Epithelial cell of esophagus (primary cell): Measurements from ENCODE around the gene COG4.

Source experiments
- DNase-seq: peaks from one replicate; pipeline ENCODE4 v3.0.0; 2010; ENCODE audit warnings: low read depth
- H3K4me3 ChIP-seq: 2 replicates; pipeline ENCODE4 v1.5.1; 2011; ENCODE audit warnings: mild to moderate bottlenecking, low read length, control low read depth
- TF ChIP-seq, protein P1 (sequence below): IDR thresholded peaks from 2 replicates; pipeline ENCODE4 v1.5.1; 2011; ENCODE audit warnings: low read depth, mild to moderate bottlenecking, low read length, control low read depth, inconsistent platforms; ENCODE audit not compliant: insufficient read depth; ENCODE audit errors: missing control alignments

The COG4 gene

GRCh38 chr16:70523076-70523742 is at the start of gene COG4:
TSS of gene COG4 (minus strand) at chr16:70523554. CDS start at chr16:70523543, 11 bp downstream.
- peak; percentile 85 for DNase-seq
- peak within 1 kb of the TSS; percentile 97 for H3K4me3 ChIP-seq
- TF ChIP-seq, protein P1, sequence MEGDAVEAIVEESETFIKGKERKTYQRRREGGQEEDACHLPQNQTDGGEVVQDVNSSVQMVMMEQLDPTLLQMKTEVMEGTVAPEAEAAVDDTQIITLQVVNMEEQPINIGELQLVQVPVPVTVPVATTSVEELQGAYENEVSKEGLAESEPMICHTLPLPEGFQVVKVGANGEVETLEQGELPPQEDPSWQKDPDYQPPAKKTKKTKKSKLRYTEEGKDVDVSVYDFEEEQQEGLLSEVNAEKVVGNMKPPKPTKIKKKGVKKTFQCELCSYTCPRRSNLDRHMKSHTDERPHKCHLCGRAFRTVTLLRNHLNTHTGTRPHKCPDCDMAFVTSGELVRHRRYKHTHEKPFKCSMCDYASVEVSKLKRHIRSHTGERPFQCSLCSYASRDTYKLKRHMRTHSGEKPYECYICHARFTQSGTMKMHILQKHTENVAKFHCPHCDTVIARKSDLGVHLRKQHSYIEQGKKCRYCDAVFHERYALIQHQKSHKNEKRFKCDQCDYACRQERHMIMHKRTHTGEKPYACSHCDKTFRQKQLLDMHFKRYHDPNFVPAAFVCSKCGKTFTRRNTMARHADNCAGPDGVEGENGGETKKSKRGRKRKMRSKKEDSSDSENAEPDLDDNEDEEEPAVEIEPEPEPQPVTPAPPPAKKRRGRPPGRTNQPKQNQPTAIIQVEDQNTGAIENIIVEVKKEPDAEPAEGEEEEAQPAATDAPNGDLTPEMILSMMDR = no peak

- TF ChIP-seq, protein P1 = no peak
- DNase-seq = no peak
- no peak overlapping the region for H3K4me3 ChIP-seq
Measured at GRCh38 chr16:70572926-70573270, 49.5 kb upstream of the COG4 start.

DNA sequence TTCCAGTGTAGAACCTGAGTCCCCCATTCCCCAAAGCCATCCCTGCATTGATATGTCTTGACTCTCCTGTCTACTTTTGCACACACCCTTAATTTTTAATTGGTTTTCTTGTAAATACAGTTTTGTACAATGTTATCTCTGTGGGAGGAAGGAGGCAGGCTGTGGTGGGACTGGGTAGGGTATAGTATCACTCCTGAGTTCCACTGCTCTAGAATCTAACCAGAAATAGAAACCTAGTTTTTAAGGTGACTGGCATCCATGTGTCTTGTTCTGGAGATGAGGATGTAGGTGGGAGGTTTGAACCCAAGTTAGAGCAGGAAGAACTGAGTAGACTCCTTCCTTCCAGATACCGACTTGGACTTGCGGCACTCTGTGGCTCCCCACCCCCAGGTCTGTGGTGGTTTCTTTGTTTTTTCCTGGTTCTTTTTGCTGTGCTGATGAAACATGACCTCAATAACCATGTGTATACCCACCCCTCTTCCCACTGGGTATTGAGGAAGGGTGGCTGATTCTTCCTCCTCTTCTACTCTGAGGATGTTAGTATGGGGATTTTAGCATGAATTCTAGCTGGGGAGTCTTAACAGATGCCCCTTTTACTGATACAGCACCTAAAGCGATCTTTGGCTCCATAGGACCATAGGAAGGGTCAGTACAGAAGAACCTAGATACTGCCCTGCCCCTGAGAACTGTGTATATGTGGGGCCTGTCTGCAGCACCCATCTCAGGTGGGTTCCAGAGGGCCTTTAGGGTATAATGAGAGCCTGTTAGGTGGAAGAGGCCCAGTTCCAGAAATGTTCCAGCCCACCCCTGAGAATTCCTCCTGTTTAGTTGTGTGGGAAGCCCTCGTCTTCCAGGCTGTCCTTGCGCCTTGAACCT is 48.9 kb upstream of the COG4 start:
- TF ChIP-seq, protein P1 = no peak
- H3K4me3 ChIP-seq = no peak overlapping the region
- no peak for DNase-seq

- TF ChIP-seq, protein P1 = no peak
- no peak overlapping the region for H3K4me3 ChIP-seq
- DNase-seq = no peak
Measured at GRCh38 chr16:70571623-70572022, 48.3 kb upstream of the COG4 start.

DNA sequence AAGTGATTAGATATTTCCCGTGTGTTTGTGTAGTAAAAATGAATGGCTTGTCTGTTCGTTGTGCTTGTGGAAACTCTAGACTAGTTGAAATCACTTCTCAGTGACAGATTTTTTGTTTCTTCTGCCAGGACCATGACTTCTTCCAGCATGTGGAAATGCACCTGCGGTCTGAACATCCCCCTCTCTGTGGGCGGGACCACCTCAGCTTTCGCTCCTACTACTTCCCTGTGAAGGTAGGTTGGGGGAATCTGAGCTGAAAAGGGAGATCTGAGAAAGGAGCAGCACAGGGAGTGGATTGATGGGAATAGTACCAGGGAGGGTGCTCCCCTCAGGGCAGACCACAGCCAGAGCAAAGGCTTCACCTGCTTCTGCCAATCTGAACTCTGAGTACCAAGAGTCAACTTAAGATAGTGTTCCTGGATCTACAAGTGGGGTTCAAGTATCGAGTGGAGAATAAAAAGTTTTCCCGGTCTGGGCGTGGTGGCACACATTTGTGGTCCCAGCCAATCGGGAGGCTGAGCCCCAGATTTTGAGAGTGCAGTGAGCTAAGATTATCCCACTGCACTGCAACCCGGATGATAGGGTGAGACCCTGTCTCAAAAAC is 47.7 kb upstream of the COG4 start:
- H3K4me3 ChIP-seq = no peak overlapping the region
- TF ChIP-seq, protein P1 = no peak
- DNase-seq = no peak

DNA sequence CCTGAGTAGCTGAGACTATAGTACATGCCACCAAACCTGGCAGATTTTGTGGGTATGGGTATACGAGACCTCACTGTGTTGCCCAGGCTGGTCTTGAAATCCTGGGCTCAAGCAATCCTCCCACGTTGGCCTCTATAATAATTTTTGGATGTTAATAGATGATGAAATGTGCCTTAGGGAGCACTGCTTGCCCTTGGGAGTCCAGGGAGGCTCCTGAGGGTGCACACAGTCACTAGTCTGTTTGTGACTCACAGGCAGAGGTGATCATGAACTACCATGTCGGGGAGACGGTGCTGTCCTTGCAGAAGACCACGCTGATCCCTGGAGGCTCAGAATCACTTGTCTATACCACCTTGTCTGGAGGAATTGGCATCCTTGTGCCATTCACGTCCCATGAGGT is 46.4 kb upstream of the COG4 start:
- TF ChIP-seq, protein P1 = no peak
- H3K4me3 ChIP-seq = no peak overlapping the region
- no peak for DNase-seq
